HCT116 (cell line): ENCODE data around the gene SLC44A1. TPM values are rescaled to one million over a fixed set of nuclear protein-coding genes. Genes with fewer than 3 reads are reported as not detected.

Experiments
- ATAC-seq: fragments of 200-7000 bp; cut with Tn5 transposase; 2 replicates; pipeline ENCODE4 v1.9.1; 2020; ENCODE audit warnings: mild to moderate bottlenecking, moderate library complexity
- BruUV-seq: library from RNA; stranded (reverse); fragments of 400-500 nt; replicated peaks from 2 replicates; lab custom pipeline; 2021; lab: Mats Ljungman, UMichigan
- CTCF ChIA-PET: fragments of 300-600 bp; sonication (Branson Sonifier 250); formaldehyde crosslinking; loops from one replicate; lab custom pipeline; 2021; ENCODE audit warnings: antibody characterized with exemption; lab: Charles Lee
- POLR2A ChIA-PET: fragments of 300-600, 350-600 bp; sonication (Branson Sonifier 250); formaldehyde crosslinking; loops from one replicate; lab custom pipeline; 2021; ENCODE audit warnings: antibody characterized with exemption; lab: Charles Lee
- RAD21 ChIA-PET, 2 experiments: fragments of 300-600 bp; sonication (Branson Sonifier 250); formaldehyde crosslinking; loops; one replicate each; lab custom pipeline; 2023; ENCODE audit warnings: low total read pairs in 2 of 2; ENCODE audit not compliant: uncharacterized antibody in 2 of 2, unreplicated experiment in 2 of 2, low non-redundant PET in 1 of 2; lab: Charles Lee
- DNase-seq: peaks from one replicate; pipeline ENCODE4 v3.0.0-alpha.2; 2010; ENCODE audit warnings: low read depth, low spot score
- H2AFZ ChIP-seq: fragments of 200-600 bp; shearing (Covaris generic), sonication (generic); 2 replicates; pipeline ENCODE4 v1.6.1; 2017; ENCODE audit warnings: low read depth, mixed run types, mixed read lengths, antibody characterized with exemption, low read length; ENCODE audit not compliant: poor library complexity, severe bottlenecking
- H3K27ac ChIP-seq: 2 replicates; pipeline ENCODE4 v1.5.1; 2012; ENCODE audit warnings: low read depth, low read length
- H3K27me3 ChIP-seq: fragments of 200-600 bp; sonication (generic); 2 replicates; pipeline ENCODE4 v1.6.1; 2016; ENCODE audit warnings: mixed run types, low read length, mixed read lengths; ENCODE audit not compliant: insufficient read depth
- H3K36me3 ChIP-seq, 2 experiments: fragments of 200-500 bp in 1 of 2; fragments of 200-600 bp in 1 of 2; sonication (Bioruptor generic) in 1 of 2; sonication (generic) in 1 of 2; 2 replicates each; pipeline versions ENCODE4 v1.5.1 to v1.6.1; 2014 to 2016; ENCODE audit warnings: low read length in 2 of 2, inconsistent platforms in 1 of 2, mixed read lengths in 1 of 2, mixed run types in 1 of 2; ENCODE audit not compliant: insufficient read depth in 2 of 2, control insufficient read depth in 1 of 2
- H3K4me1 ChIP-seq, 2 experiments: fragments of 200-600 bp in 1 of 2; sonication (generic) in 1 of 2; 2 replicates each; pipeline versions ENCODE4 v1.5.1 to v1.6.1; 2012 to 2017; ENCODE audit warnings: low read length in 2 of 2, inconsistent platforms in 1 of 2, mild to moderate bottlenecking in 1 of 2, mixed read lengths in 1 of 2, mixed run types in 1 of 2, moderate library complexity in 1 of 2; ENCODE audit not compliant: insufficient read depth in 2 of 2, control insufficient read depth in 1 of 2
- H3K4me2 ChIP-seq: fragments of 200-600 bp; sonication (generic); 2 replicates; pipeline ENCODE4 v1.6.1; 2017; ENCODE audit warnings: mixed run types, low read length, mixed read lengths
- H3K4me3 ChIP-seq, 2 experiments: fragments of 200-600 bp in 1 of 2; sonication (generic) in 1 of 2; replicated peaks in 1 of 2; 2 replicates each; pipeline ENCODE4 v1.5.1; 2011 to 2016; ENCODE audit warnings: low read length in 2 of 2, control low read depth in 1 of 2, low read depth in 1 of 2, mild to moderate bottlenecking in 1 of 2, mixed read lengths in 1 of 2, mixed run types in 1 of 2
- H3K79me2 ChIP-seq: fragments of 200-600 bp; sonication (generic); 2 replicates; pipeline ENCODE4 v1.6.1; 2017; ENCODE audit warnings: mild to moderate bottlenecking, mixed run types, low read length, moderate library complexity, mixed read lengths; ENCODE audit not compliant: insufficient read depth
- H3K9ac ChIP-seq: fragments of 200-600 bp; sonication (generic); 2 replicates; pipeline ENCODE4 v1.6.1; 2016; ENCODE audit warnings: low read length, mixed read lengths
- H3K9me2 ChIP-seq: fragments of 200-600 bp; sonication (generic), shearing (Covaris generic); 2 replicates; pipeline ENCODE4 v1.6.1; 2017; ENCODE audit warnings: mixed run types, mild to moderate bottlenecking, moderate library complexity; ENCODE audit not compliant: insufficient read depth
- H3K9me3 ChIP-seq, 2 experiments: fragments of 200-500 bp in 1 of 2; fragments of 200-600 bp in 1 of 2; sonication (Bioruptor generic) in 1 of 2; sonication (generic) in 1 of 2; 2 replicates each; pipeline ENCODE4 v1.6.1; 2014 to 2017; ENCODE audit warnings: low read length in 2 of 2, mixed read lengths in 2 of 2, inconsistent platforms in 1 of 2, low read depth in 1 of 2, mild to moderate bottlenecking in 1 of 2, mixed run types in 1 of 2, moderate library complexity in 1 of 2; ENCODE audit not compliant: control insufficient read depth in 1 of 2, insufficient read depth in 1 of 2
- H4K20me1 ChIP-seq: fragments of 200-600 bp; sonication (generic), shearing (Covaris generic); 2 replicates; pipeline ENCODE4 v1.6.1; 2017; ENCODE audit warnings: mixed run types, mild to moderate bottlenecking, moderate library complexity; ENCODE audit not compliant: insufficient read depth
- CBX3 ChIP-seq: IDR thresholded peaks from 2 replicates; pipeline ENCODE4 v1.6.1; 2012; ENCODE audit warnings: low read depth
- CEBPB ChIP-seq: IDR thresholded peaks from 2 replicates; pipeline ENCODE4 v1.6.1; 2012; ENCODE audit warnings: low read depth
- EGR1 ChIP-seq: IDR thresholded peaks from 2 replicates; pipeline ENCODE4 v1.6.1; 2012; ENCODE audit warnings: low read depth
- EZH2 ChIP-seq: fragments of 200-600 bp; sonication (generic); IDR thresholded peaks from 2 replicates; pipeline ENCODE4 v1.6.1; 2017; ENCODE audit warnings: antibody characterized with exemption, mixed run types
- EZH2phosphoT487 ChIP-seq: fragments of 200-600 bp; IDR thresholded peaks from 2 replicates; pipeline ENCODE4 v1.6.1; 2018; ENCODE audit warnings: antibody characterized with exemption, borderline replicate concordance
- FOSL1 ChIP-seq: IDR thresholded peaks from 2 replicates; pipeline ENCODE4 v1.6.1; 2012; ENCODE audit warnings: low read depth
- JUND ChIP-seq: IDR thresholded peaks from 2 replicates; pipeline ENCODE4 v1.6.1; 2012
- POLR2A ChIP-seq: IDR thresholded peaks from 2 replicates; pipeline ENCODE4 v1.7.0; 2011; ENCODE audit warnings: borderline replicate concordance; ENCODE audit not compliant: insufficient read depth, insufficient read length; ENCODE audit errors: extremely low read depth
- POLR2AphosphoS5 ChIP-seq: IDR thresholded peaks from 2 replicates; pipeline ENCODE4 v1.6.1; 2011; ENCODE audit warnings: mild to moderate bottlenecking, low read depth, low read length, moderate library complexity
- RAD21 ChIP-seq: IDR thresholded peaks from 2 replicates; pipeline ENCODE4 v1.6.1; 2012; ENCODE audit warnings: low read depth, mild to moderate bottlenecking
- SIN3A ChIP-seq: IDR thresholded peaks from 2 replicates; pipeline ENCODE4 v1.6.1; 2012; ENCODE audit warnings: low read depth
- SRF ChIP-seq: IDR thresholded peaks from 2 replicates; pipeline ENCODE4 v1.6.1; 2012; ENCODE audit warnings: low read depth
- TCF7L2 ChIP-seq: IDR thresholded peaks from 2 replicates; pipeline ENCODE4 v1.7.0; 2011; ENCODE audit warnings: borderline replicate concordance, inconsistent platforms; ENCODE audit not compliant: insufficient read depth, insufficient read length; ENCODE audit errors: extremely low read depth
- YY1 ChIP-seq: IDR thresholded peaks from 2 replicates; pipeline ENCODE4 v1.6.1; 2011; ENCODE audit warnings: low read length, low read depth, moderate library complexity, mild to moderate bottlenecking; ENCODE audit not compliant: insufficient replicate concordance; ENCODE audit errors: extremely low read depth
- ZFX ChIP-seq: fragments of 450-650 bp; IDR thresholded peaks from 2 replicates; pipeline ENCODE4 v1.6.1; 2017
- intact Hi-C: fragments of 100-400 bp; cut with micrococcal nuclease; formaldehyde crosslinking; loops from 2 replicates; pipeline ENCODE4 v1.10.0; 2022
- total RNA-seq: library from RNA; stranded (reverse); gene quantifications from one replicate; pipeline ENCODE4 v1.2.1, GENCODE V29; 2021; ENCODE audit not compliant: unreplicated experiment
- TF ChIP-seq, protein P1 (sequence below): IDR thresholded peaks from 2 replicates; pipeline ENCODE4 v1.6.1; 2011; ENCODE audit warnings: mild to moderate bottlenecking, low read length, moderate library complexity; ENCODE audit not compliant: insufficient replicate concordance; ENCODE audit errors: extremely low read depth
- TF ChIP-seq, protein P2 (sequence below): IDR thresholded peaks from 2 replicates; pipeline ENCODE4 v1.6.1; 2012; ENCODE audit warnings: low read depth
- TF ChIP-seq, protein P3 (sequence below), 3 experiments: fragments of 200-600 bp in 1 of 3; sonication (generic) in 1 of 3; IDR thresholded peaks in 2 of 3; conservative IDR thresholded peaks in 1 of 3; 2 replicates each; pipeline ENCODE4 v1.5.1; 2012 to 2017; ENCODE audit warnings: low read depth in 2 of 3, low read length in 2 of 3, antibody characterized with exemption in 1 of 3, borderline replicate concordance in 1 of 3, control low read depth in 1 of 3, mild to moderate bottlenecking in 1 of 3, mixed read lengths in 1 of 3, mixed run types in 1 of 3, moderate library complexity in 1 of 3; ENCODE audit not compliant: insufficient read depth in 1 of 3
- TF ChIP-seq, protein P4 (sequence below): IDR thresholded peaks from 2 replicates; pipeline ENCODE4 v1.6.1; 2012

Gene SLC44A1
- total RNA-seq, 1 experiment from 2014 or later, result 44.1 TPM

DNA sequence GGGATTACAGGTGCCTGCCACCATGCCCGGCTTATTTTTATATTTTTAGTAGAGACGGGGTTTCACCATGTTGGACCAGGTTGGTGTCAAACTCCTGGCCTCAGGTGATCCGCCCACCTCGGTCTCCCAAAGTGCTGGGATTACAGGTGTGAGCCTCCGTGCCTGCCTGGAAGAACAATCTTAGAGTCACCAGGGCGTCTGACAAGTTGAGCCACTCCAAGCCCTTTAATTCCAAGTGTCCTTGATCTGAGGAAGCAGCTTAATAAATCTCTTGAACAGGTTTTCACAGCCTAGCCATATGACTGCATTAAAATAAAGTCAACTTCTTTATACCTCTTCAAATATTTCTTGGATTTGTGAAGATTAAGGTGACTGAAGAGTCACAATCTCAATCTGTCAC lies 31.5 kb downstream of the SLC44A1 start:
- no peaks in the 10 kb centered on the region for H4K20me1 ChIP-seq
- CTCF ChIA-PET, result no interaction called here
- intact Hi-C loops, result no loop called here
- peaks cover 0 to 3% of the 10 kb centered on the region in 2 experiments; a peak in 1 of 4 replicates for H3K4me1 ChIP-seq
- H3K9me2 ChIP-seq, result 0 out of 2 replicates have a peak, but pooled peaks cover 3% of the 10 kb centered on the region
- no TSS peak for BruUV-seq
- no peak for ATAC-seq
- no peak for DNase-seq
- no peaks in the 10 kb centered on the region for H3K27me3 ChIP-seq
- H3K4me2 ChIP-seq, result no peak overlapping the region
- H3K4me3 ChIP-seq, result no peak overlapping the region
- RAD21 ChIA-PET, result no interaction called here
- H3K9me3 ChIP-seq, result no peaks in the 10 kb centered on the region
- TF ChIP-seq ZFX (no peak), SRF (no peak), JUND (no peak), CEBPB (no peak), RAD21 (no peak), SIN3A (no peak), CBX3 (no peak), EZH2phosphoT487 (no peak), FOSL1 (no peak), TCF7L2 (no peak), EZH2 (no peak), POLR2AphosphoS5 (no peak), POLR2A (no peak), YY1 (no peak), EGR1 (no peak)
- TF ChIP-seq, protein P1, sequence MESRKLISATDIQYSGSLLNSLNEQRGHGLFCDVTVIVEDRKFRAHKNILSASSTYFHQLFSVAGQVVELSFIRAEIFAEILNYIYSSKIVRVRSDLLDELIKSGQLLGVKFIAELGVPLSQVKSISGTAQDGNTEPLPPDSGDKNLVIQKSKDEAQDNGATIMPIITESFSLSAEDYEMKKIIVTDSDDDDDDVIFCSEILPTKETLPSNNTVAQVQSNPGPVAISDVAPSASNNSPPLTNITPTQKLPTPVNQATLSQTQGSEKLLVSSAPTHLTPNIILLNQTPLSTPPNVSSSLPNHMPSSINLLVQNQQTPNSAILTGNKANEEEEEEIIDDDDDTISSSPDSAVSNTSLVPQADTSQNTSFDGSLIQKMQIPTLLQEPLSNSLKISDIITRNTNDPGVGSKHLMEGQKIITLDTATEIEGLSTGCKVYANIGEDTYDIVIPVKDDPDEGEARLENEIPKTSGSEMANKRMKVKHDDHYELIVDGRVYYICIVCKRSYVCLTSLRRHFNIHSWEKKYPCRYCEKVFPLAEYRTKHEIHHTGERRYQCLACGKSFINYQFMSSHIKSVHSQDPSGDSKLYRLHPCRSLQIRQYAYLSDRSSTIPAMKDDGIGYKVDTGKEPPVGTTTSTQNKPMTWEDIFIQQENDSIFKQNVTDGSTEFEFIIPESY, result no peak
- TF ChIP-seq, protein P2, sequence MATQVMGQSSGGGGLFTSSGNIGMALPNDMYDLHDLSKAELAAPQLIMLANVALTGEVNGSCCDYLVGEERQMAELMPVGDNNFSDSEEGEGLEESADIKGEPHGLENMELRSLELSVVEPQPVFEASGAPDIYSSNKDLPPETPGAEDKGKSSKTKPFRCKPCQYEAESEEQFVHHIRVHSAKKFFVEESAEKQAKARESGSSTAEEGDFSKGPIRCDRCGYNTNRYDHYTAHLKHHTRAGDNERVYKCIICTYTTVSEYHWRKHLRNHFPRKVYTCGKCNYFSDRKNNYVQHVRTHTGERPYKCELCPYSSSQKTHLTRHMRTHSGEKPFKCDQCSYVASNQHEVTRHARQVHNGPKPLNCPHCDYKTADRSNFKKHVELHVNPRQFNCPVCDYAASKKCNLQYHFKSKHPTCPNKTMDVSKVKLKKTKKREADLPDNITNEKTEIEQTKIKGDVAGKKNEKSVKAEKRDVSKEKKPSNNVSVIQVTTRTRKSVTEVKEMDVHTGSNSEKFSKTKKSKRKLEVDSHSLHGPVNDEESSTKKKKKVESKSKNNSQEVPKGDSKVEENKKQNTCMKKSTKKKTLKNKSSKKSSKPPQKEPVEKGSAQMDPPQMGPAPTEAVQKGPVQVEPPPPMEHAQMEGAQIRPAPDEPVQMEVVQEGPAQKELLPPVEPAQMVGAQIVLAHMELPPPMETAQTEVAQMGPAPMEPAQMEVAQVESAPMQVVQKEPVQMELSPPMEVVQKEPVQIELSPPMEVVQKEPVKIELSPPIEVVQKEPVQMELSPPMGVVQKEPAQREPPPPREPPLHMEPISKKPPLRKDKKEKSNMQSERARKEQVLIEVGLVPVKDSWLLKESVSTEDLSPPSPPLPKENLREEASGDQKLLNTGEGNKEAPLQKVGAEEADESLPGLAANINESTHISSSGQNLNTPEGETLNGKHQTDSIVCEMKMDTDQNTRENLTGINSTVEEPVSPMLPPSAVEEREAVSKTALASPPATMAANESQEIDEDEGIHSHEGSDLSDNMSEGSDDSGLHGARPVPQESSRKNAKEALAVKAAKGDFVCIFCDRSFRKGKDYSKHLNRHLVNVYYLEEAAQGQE, result no peak
- TF ChIP-seq, protein P3, sequence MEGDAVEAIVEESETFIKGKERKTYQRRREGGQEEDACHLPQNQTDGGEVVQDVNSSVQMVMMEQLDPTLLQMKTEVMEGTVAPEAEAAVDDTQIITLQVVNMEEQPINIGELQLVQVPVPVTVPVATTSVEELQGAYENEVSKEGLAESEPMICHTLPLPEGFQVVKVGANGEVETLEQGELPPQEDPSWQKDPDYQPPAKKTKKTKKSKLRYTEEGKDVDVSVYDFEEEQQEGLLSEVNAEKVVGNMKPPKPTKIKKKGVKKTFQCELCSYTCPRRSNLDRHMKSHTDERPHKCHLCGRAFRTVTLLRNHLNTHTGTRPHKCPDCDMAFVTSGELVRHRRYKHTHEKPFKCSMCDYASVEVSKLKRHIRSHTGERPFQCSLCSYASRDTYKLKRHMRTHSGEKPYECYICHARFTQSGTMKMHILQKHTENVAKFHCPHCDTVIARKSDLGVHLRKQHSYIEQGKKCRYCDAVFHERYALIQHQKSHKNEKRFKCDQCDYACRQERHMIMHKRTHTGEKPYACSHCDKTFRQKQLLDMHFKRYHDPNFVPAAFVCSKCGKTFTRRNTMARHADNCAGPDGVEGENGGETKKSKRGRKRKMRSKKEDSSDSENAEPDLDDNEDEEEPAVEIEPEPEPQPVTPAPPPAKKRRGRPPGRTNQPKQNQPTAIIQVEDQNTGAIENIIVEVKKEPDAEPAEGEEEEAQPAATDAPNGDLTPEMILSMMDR (IDR thresholded peaks at IDR 0.05 in 2 of 3, conservative IDR thresholded peaks at IDR 0.05 in 1 of 3; ENCODE audit: borderline replicate concordance in 1 of 3, insufficient read depth in 1 of 3, low read depth in 2 of 3, low read length in 2 of 3), result no peak
- TF ChIP-seq, protein P4, sequence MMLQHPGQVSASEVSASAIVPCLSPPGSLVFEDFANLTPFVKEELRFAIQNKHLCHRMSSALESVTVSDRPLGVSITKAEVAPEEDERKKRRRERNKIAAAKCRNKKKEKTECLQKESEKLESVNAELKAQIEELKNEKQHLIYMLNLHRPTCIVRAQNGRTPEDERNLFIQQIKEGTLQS, result no peak
- TF ChIP-seq, all 23 proteins: peak for 0
- no peak overlapping the region for H3K9ac ChIP-seq
- no peaks in the 10 kb centered on the region for H3K79me2 ChIP-seq
- no peak overlapping the region for H2AFZ ChIP-seq
- H3K27ac ChIP-seq, result no peak overlapping the region
- POLR2A ChIA-PET, result no interaction called here
- H3K36me3 ChIP-seq, result no peaks in the 10 kb centered on the region
